Pancreas (tissue), 10 donors: Measurements from ENCODE around the gene TTF1. TPM values are rescaled to one million over a fixed set of nuclear protein-coding genes. Genes with fewer than 3 reads are reported as not detected.

Experiments used
- ATAC-seq, 4 donors: fragments of 200-7000 bp; cut with Tn5 transposase; one replicate each; pipeline versions ENCODE4 v1.8.0 to v1.9.1; 2020; ENCODE audit warnings: mild to moderate bottlenecking in 4 of 4, moderate library complexity in 4 of 4
- DNase-seq, 6 donors: peaks; one replicate each; pipeline ENCODE4 v3.0.0-alpha.2; 2020
- FAIRE-seq: peaks from 2 replicates; lab custom pipeline; 2012; peaks lifted over from hg19 to GRCh38; lab: Jason Lieb, UNC
- H3K27ac ChIP-seq, 4 donors: fragments of 200-600 bp; sonication (generic); 1 replicate in 3 of 4; 2 replicates in 1 of 4; pipeline versions ENCODE4 v1.5.0 to v1.8.0; 2020
- H3K27me3 ChIP-seq, 4 donors: fragments of 200-600 bp; one replicate each; pipeline ENCODE4 v1.8.0; 2021
- H3K36me3 ChIP-seq, 3 donors: fragments of 200-600 bp; sonication (generic) in 1 of 3; one replicate each; pipeline versions ENCODE4 v1.5.0 to v1.8.0; 2020 to 2021
- H3K4me1 ChIP-seq, 3 donors: fragments of 200-600 bp; one replicate each; pipeline ENCODE4 v1.8.0; 2021
- H3K4me3 ChIP-seq, 4 donors: fragments of 200-600 bp; sonication (generic) in 2 of 4; one replicate each; pipeline versions ENCODE4 v1.5.0 to v1.8.0; 2020 to 2021
- H3K9me3 ChIP-seq, 4 donors: fragments of 200-600 bp; one replicate each; pipeline ENCODE4 v1.8.0; 2021
- CTCF ChIP-seq, 4 donors: fragments of 200-600 bp; sonication (generic) in 3 of 4; IDR thresholded peaks; one replicate each; pipeline versions ENCODE4 v1.5.0 to v1.8.0; 2021; ENCODE audit warnings: antibody characterized with exemption in 4 of 4
- WGBS, 2 donors: extraction: QIAGEN DNeasy Blood & Tissue Kit; methylation state at CpG; one replicate each; pipeline ENCODE4 v1.1.7; 2013; 5-methylcytosine and 5-hydroxymethylcytosine counted together
- intact Hi-C, 3 donors: fragments of 100-400 bp; cut with DNase I; formaldehyde crosslinking; loops; one replicate each; pipeline versions ENCODE4 v1.11.1 to v1.14.2; 2022
- polyA plus RNA-seq, 2 donors: library from polyadenylated mRNA; stranded (reverse); fragments of 200-250 nt; gene quantifications; one replicate each; pipeline ENCODE4 v1.2.3, GENCODE V29; 2013
- total RNA-seq, 6 donors: library from RNA; stranded (reverse); fragmentation: NEBNext Ultra II Directional in 4 of 6; extraction: Animal tissue kit (Norgen Biotek cat#: 25700) in 4 of 6; gene quantifications; one replicate each; pipeline versions ENCODE4 v1.2.1 to v1.2.4, GENCODE V29; 2021 to 2023
- donor health status: healthy with polysubstance abuse.
- donor health status: DM: no; HTN: no; CAD: no; lungs with moderate emphysema.
- donor health status: DM: no; HTN: no; CAD: no.
- donor health status: control.
- donor health status: control.
- donor health status: Bipolar disorder and iron deficiency.
- donor health status: DM: yes; HTN: yes; CAD: no.
- donor health status: DM: no; HTN: no; CAD: no.
- donor health status: DM: no; HTN: no; CAD: no.
- donor health status: DM: yes; HTN: yes; CAD: no.

The TTF1 gene
- total and polyA plus RNA-seq, 8 donors = 4.5 to 14.0 (median 6.7) TPM

DNA sequence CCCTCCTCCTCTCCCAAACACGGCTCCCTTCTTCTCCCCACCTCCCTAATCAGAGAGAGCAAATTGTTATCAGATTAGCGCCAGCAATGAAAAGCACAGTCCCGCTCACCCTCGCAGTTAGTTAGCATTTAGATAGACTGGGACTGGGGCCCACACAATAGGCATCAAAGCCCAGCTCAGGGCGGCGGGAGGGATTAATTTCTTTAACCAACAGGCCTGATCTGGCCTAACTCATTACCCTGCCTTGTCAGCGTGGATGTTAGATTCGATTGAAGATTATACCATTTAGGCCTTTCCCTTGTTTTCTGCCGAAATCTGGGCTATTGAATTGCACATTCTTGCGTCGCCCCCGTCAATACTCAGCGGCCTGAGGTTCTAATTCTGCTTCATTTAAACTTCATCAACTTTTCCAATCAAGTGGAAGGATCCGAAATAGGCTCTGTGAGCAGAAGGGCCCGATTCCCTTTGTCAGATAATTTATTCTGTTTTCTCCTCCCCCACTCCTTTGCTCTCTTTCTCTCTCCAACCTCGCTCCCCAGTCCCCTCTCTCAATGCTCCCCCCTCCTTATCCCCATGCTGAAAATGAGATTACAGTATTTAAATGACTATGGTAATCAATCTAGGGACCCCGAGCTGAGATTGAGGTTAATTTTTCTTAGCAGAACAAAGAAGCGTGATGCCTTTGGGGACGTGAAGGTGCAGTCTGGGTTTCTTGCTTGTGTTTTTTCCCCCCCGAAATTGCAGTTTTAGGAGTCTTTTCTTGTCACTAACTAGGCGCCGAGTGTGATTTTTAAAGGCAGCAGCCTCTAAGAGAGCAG lies 18.4 kb upstream of the TTF1 start:
- FAIRE-seq (no peak), DNase-seq (no peak), ATAC-seq (no peak)
- Histone ChIP-seq H3K27ac (no peak overlapping the region), H3K27me3 (peaks cover 0 to 8% (median 0%) of the 10 kb centered on the region in 4 donors), H3K4me3 (no peak overlapping the region), H3K9me3 (no peaks in the 10 kb centered on the region), H3K4me1 (no peaks in the 10 kb centered on the region), H3K36me3 (no peaks in the 10 kb centered on the region)
- intact Hi-C loops = no loop called here
- no peak for TF ChIP-seq CTCF (IDR thresholded peaks at IDR 0.05)
- WGBS, 2 donors = 44 to 47% methylated on average over 22 of the region's 22 CpGs

GRCh38 chr9:132423503-132423902 lies 16.9 kb upstream of the TTF1 start:
- TF ChIP-seq CTCF (IDR thresholded peaks at IDR 0.05) = no peak
- WGBS, 2 donors = 64 to 77% methylated on average over 5 of the region's 5 CpGs

GRCh38 chr9:132422574-132422973 lies 15.9 kb upstream of the TTF1 start:
- TF ChIP-seq CTCF (IDR thresholded peaks at IDR 0.05) = no peak
- no peak for DNase-seq
- FAIRE-seq = no peak
- Histone ChIP-seq H3K4me3 (no peak overlapping the region), H3K27ac (no peak overlapping the region), H3K4me1 (no peaks in the 10 kb centered on the region), H3K36me3 (no peaks in the 10 kb centered on the region), H3K9me3 (no peaks in the 10 kb centered on the region), H3K27me3 (peaks cover 0 to 20% (median 0%) of the 10 kb centered on the region in 4 donors)
- no peak for ATAC-seq
- intact Hi-C loops = no loop called here
- WGBS, 2 donors = 38 to 43% methylated on average over 5 of the region's 5 CpGs

More at GRCh38 chr9:132423503-132423902, 16.9 kb upstream of the TTF1 start:
- Histone ChIP-seq H3K27me3 (peaks cover 0 to 13% (median 0%) of the 10 kb centered on the region in 4 donors), H3K9me3 (no peaks in the 10 kb centered on the region), H3K27ac (no peak overlapping the region), H3K4me3 (no peak overlapping the region), H3K4me1 (no peaks in the 10 kb centered on the region), H3K36me3 (no peaks in the 10 kb centered on the region)
- no peak for FAIRE-seq
- ATAC-seq = no peak
- intact Hi-C loops = no loop called here
- no peak for DNase-seq

DNA sequence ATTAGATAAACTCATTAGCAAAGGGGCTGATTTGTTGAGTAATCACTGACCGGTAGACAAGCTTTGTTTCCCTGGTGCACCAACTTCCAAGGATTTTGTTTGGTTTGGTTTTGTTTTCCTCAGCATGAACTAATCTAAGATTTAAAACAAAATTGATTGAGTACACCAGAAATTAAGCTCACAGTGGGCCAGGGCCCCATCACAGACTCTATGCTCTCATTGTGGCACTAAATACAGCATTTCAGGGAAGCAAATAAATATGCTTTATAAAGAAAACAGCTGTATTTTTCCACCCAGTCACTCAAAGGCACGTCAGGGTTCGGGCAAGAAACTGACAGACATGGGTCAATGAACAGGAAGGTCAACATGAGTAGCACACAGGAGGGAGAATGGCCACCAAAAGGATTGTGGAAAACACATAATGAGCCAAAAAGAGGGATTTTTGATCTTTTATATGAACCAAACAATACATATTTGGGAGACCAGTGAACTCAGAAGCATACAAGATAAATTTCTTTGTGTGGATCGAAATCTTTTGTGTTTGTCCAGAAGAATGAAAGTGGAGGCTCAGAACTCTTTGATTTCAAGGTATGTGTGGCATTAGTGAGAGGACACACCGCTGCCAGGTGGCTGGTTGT lies 12.2 kb upstream of the TTF1 start:
- H3K9me3 ChIP-seq = no peaks in the 10 kb centered on the region
- no peak overlapping the region for H3K27ac ChIP-seq
- FAIRE-seq (no peak), ATAC-seq (no peak), DNase-seq (no peak)
- H3K27me3 ChIP-seq = peaks cover 0 to 27% (median 0%) of the 10 kb centered on the region in 4 donors
- no peaks in the 10 kb centered on the region for H3K36me3 ChIP-seq
- no peak for TF ChIP-seq CTCF (IDR thresholded peaks at IDR 0.05)
- 29 to 42% methylated on average over 5 of the region's 5 CpGs for WGBS, 2 donors
- intact Hi-C loops = loop anchor here in 1 of 3 donors (10.0 kb wide), 1 partner anchor 156 kb away; no protein-coding TSS in a partner anchor
- no peak overlapping the region for H3K4me3 ChIP-seq
- H3K4me1 ChIP-seq = no peaks in the 10 kb centered on the region
